NCI-H128 (cell line): ENCODE results near the gene SLC7A8.

Experiments
- DNase-seq: peaks from one replicate; lab custom pipeline; 2025; ENCODE audit not compliant: unreplicated experiment; lab: John Stamatoyannopoulos, UW

Gene SLC7A8

DNA sequence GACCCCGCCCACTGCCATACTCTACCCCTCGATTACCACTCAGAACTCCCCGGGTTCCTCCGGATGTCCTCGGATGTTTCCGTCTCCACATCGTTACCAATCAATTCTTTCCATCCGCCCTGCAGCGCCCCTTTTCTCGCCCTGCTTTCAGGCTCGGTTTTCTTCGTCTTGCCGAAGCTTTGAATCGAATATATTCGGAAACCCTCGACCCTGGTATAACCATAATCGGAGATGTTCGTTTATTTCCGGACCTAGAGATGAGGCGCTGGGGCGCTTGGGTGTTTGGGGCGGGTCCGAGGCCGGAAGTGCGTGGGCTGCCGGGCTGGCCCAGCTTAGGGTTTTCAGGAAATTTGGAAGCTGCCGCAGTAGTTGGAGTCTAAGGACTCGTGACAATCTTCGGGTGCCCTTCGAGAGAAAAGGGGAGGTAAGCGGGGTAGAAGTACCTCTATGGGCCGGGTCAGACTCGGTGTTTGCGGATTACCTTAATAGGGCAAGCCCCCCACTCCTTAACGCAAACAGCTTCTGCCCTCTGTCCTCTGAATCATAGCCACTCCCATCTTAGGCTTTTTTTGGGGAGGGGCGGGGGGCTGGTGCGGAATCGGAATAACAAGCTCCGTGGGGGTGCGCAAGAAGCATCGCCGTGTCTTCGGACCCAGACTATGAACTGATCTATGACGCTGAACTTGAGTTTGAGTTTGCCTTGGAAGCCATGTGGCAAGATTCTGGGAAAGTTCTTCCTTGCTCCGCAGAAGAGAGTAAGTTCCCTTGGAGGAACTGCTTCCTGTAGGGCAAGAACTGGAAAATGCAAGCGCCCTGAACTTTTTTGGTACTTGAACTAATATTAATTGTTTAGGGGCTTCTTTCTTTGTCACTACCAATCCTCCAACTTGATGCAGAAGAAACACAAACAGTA lies 88.0 kb downstream of the SLC7A8 start, which contains the start of gene C14orf119:
TSS of gene C14orf119 (plus strand) at position 310 of the 913 bp plus-strand sequence. CDS start 2,154 bp downstream, outside the sequence.
- DNase-seq: no peak

DNA sequence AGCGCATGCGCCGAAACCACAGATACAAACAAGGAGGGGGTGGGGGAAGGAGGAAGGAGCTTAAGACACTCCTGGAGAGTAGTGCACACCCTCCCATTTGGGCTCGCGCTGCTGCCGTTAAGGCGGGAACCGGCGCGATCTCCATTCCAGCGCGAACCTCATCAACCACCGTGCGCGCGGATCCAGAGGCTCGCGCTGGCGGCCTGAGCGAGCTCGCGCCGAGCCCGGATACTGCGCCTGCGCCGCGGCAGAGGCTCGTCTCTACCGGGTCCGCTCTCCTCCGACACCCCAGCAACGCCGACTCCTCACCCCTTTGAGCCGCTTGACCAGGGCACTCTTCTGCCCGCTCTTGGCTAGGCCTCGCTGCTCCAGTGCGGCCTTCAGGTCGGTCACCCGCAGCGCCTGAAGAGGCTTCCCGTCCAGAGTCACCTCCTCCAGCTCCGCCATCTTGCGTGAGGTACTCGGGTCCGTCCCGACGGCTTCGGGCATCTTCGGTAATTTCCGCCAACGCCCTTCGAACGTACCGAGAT lies 88.7 kb downstream of the SLC7A8 start, which contains the start of gene ACIN1:
TSS of gene ACIN1 (minus strand) at position 471 of the 530 bp plus-strand sequence. CDS start at position 447, 24 bp downstream.
- DNase-seq: no peak

DNA sequence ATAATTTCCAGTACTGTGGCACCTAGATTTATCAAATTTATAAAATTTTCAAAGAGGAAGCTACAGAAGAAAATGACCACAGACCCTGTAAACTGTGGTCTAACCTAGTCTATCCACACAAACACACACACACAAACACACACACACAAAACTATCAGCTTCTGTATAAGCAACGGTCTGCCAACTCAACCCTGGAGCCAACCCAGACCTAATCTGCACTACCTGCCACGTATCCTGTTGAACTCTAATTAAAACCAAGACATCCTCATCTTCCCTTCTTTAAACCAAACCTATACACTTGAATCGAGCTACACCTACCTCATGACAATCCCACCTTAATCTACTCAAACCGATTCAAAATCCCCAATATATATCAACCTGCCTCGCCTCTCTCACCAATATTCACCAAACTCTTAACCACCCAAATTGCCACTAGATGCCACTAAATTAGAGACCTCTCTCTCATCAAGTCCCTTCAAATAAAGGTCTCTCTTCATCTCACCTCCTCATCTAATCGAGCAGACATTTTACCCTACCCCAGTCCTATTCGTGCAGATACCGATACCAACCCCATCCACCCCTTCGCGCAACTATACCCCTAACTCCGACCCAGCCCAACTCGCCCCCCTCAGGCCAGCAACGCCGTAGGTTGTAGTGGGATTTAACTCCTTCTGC lies 89.3 kb downstream of the SLC7A8 start:
- no peak for DNase-seq

DNA sequence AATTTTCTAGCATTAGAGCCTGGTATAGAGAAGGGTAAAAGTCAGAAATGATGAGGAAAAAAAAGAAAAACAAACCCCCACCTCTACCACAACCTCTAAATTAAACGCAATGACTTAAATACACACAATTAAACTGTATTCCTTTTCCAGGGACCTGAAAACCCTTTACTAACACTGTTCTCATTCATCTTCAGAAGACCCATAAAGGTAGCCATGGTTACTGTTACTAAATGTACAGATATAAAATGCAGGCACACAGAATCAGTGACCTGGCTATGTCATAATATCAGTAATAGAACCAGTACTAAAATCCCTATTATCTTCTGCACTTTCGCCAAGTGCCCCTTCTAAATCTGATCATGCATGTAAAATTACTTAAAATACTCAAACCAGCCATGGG lies 89.9 kb downstream of the SLC7A8 start:
- DNase-seq: no peak

DNA sequence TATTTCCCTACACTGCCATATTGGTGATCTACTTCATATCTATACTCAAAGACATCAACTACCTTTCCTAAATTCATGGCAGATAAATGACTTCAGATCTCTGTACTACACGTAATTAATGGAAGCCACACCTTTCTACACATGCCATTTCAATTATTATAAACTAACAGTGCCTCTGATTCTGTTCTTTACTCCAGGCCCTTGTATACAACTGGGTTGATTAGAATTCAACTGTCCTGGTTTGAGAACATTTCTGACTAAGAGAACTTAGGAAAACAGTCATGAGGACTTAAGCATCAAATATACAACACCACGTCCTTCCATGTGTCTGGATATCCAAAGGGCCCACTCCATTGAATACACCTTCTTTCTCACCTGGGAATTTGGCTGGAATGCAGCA lies 90.4 kb downstream of the SLC7A8 start:
- no peak for DNase-seq

DNA sequence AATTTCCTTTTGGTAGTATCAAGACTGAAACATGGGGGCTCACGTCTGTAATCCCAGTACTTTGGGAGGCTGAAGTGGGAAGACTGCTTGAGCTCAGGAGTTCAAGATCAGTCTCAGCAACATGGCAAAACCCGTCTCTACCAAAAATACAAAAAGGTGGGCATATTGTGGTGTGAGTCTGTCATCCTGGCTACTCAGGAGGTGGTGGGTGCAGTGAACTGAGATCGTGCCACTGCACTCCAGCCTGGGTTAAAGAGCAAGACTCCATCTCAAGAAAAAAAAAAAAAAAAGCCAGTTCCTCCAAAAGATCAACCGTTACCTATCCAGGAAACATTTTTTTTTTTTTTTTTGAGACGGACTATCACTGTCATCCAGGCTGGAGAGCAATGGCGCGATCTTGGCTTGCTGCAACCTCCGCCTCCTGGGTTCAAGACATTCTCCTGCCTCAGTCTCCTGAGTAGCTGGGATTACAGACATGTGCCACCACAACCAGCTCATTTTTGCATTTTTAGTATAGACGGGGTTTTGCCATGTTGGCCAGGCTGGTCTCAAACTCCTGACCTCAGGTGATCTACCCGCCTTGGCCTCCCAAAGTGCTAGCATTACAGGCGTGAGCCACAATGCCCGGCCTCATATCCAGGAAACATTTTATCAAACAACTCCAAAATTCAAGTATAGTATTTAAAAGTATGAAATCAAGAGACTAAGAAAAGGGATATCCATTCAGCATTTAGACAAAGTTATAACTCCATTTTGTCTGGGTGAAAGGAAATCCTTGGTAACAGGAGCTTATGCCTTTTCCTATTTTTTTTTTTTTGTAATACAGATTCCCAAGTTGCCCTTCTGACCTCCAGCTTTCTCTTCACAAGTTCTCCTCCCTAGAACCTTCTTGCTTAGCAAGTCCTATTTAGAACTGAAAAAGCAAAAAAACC lies 91.9 kb downstream of the SLC7A8 start:
- no peak for DNase-seq

DNA sequence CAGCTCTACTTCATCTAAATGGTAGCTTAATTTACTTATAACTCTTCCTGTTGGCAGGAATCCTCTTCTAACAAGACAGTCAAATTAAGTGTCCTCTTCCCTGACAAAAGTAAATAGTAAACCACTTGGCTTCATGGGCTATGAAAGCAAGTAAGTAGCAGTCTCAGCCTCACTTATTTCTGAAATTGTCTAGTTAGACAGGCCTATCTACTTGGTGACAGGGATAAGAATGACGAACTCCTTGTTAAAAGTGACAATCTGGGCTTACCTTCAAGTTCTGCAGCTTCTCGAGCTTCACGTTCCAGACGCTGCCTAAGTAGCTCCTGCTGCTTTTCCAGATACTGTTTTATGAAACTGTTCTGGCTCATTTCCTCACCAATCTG lies 93.2 kb downstream of the SLC7A8 start:
- no peak for DNase-seq

DNA sequence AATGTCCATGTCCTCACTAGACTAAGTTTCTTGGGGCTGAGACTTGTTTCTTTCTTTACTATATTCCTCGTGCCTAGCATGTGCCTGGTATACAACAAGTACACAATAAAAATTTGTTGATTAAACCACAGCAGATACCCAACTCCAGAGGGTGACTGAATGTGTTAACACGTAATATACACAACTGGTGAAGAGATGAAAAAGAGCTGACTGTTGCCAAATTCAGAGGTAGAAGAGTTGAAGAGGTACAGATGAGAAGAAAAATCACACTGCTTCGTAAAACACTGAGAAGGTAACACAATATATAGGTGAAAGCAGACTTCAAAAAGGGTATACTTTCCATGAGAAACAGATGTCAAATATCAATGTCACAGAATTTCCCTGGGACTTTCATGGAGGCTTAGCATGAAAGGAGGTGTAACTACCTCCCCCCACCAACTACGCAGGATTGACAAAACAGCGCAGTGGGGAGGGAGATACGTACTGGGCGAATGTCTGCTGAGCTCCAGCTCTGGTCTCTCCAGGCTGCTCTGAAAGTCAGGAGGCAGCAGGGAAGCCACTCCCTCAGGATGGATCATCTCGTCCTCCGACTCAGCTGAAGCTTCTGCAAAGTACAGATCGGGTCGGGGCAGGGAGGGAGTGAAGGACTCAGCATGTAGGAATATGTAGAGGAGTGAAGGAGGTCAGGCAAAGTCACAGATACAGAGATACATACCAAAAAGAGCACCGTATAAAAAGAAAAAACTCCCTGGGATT lies 93.8 kb downstream of the SLC7A8 start:
- DNase-seq: no peak

DNA sequence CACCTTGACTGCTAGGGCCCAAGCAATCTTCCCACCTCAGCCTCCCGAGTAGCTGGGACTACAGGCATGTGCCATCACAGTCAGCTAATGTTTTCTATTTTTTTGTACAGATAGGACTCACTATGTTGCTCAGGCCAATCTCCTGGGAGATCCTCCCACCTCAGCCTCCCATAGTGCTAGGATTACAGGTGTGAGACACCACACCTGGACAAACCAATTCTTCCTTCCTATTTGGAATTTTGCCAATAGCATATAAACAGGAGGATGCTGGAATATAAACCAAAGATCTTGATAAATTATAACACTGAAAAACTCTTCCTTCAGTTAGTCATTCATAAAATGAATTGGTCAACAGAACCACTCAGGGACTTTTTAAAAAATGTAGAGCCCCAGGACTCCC lies 96.9 kb downstream of the SLC7A8 start:
- no peak for DNase-seq

DNA sequence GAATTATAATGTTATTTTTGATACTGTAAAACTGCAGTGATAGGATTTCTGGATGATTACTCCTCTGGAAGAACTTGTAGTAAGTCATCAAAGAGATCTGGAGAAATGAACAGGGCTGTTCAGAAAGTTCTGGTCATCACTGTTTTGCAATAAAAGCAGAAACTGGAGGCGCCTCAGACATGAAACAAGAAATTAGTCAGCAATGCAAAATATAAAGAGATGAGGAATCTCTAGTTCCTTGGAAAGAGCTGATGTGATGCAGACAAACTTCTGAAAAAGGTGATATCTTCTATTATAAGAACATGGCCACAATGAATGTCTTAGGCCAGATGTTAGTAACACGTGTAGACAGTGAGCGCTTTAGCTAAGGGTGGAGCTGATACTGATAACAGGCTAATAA lies 98.0 kb downstream of the SLC7A8 start:
- DNase-seq: no peak

DNA sequence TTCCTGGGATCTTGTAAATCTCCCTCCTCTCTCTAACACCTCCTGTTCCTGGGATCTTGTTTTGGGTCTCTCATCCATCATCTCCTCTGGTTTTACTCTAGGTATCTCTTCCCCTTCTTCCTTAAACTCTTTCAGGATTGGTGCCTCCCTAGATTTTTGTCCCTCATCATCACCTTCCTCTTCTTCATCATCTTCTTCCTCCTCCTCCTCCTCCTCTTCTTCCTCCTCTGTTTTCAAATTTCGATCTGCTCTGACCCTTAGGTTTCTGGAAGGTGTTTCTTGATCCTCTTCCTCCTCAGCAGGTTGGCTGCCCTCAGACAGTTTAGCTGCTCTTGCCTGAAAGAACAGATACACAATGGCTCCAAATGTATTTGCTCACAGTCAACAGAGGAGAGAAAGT lies 103.0 kb downstream of the SLC7A8 start:
- no peak for DNase-seq

DNA sequence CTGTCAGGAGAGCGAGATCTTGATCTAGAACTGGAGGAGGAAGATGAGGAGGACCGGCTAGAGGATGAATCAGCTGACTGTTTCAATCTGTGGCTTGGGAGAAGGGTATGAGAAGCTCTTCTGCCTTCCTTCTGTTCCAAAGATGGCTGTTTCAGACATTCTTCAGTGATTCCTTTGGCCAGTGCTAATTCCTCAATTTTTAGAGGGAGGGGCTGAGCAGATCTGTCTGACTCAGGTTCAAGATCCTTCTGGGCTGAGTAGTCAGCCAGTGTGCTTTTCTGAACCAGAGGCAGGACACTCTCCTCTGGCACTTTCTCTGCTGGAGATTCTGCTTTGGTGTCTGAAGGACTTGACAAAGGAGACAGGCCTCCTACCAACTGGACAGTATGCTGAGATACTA lies 103.7 kb downstream of the SLC7A8 start:
- DNase-seq: no peak

DNA sequence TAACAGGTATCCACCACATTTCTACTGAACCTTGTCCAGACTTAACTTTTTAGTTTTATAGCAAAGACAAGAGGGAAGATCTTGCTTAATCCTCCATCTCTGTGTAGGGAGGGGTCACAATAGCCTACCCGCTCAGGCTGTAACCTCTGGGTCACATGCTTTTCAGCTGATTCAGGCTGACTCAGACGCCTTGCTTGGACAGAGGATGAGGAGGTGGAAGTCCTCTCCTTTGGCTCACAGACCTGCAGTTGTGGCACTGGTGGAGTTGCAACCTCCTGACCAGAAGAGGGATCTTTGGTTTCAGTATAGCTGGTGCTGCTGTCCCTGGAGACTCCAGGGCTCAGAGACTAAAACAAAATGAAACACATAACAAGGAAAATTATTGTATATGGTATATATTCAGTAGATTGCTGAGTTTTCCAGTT lies 104.8 kb downstream of the SLC7A8 start:
- DNase-seq: no peak

DNA sequence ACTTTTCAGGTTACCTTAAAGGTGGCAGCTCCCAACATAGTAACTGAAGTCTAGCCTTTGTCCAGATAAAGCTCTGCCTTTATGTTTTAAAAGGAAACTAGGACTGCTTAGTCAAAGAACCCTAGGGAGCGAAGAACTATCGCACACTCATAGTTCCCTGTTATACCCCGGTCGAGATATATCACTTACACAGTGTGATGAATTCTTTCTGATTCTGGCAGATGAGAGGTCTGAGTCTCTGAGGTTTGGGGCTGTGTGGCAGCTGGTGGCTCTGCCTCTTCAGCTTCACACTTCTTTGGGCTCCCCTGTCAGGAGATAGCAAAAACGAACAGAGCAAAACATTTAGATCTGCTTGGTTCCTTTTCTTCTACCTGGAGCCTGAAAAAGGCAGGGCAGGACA lies 105.5 kb downstream of the SLC7A8 start:
- DNase-seq: no peak

DNA sequence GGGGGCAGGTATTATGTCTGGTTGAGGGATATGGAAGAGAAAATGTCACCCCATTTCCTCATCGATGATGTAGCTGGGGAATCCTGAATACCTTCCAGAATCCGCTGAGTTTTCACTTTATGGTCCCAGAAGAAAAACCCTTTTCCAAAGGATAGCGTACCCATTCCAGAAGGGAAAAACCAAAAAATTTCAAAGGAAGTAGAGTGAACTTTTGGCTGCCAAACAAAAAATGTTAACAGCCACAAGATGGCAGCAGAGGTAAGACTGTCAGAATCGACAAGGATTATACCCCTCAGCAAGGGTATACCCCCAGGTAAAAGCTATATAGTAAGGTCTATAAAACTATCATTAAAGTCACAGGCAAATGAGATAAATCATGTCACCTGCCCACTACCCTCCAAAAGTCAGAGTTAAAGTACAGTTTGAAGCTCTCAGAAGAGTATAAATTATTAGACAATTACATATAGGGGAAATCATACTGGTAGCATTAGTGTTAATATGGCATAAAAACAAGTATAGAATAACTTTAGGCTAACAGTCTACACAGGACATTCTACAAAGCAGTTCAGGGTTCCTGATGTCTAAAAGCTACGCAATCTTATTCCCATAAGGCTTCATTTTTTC lies 106.6 kb downstream of the SLC7A8 start:
- DNase-seq: no peak
